ENCODE data around the gene ADGRF4.
"Not testable (repeated sequence)": the region's sequence is repeated elsewhere in the genome, so short reads cannot be mapped to it uniquely, and the experiment has no call there.

ADGRF4 gene

DNA sequence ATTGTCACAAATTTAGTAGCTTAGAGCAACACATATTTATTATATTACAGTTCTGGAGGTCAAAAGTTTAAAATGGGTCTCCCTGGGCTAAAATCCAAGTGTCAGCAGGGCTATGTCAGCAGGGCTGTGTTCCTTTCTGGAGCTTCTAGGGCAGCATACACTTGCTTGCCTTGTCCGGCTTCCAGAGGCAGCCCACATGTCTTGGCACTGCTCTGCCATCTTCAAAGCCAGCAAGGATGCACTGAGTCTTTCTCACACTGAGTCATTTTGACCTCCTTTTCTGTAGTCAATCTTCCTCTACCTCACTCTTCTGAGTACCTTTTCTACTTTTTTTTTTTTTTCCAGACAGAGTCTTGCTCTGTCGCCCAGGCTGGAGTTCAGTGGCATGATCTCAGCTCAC, 39.0 kb downstream of the ADGRF4 start:
- no peak for DNase-seq

DNA sequence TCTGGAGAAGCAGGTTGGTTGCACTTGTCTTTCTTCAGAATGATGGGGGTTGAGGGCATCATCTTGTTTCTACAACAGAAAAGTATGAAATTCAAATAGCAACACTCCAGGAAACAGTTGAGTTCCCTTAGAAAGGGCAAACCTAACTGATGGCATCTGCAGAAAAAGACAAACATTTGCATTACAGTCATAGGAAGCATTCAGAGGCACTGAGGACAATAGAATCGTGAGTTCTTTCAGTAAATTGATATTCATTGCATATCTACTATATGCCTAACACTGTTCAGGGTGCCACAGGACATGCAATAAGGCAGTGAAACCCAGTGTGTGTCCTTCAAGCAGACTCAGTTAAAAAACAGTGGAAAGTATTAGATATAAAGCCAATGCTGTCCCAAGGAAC, 42.3 kb downstream of the ADGRF4 start:
- no peak for DNase-seq

DNA sequence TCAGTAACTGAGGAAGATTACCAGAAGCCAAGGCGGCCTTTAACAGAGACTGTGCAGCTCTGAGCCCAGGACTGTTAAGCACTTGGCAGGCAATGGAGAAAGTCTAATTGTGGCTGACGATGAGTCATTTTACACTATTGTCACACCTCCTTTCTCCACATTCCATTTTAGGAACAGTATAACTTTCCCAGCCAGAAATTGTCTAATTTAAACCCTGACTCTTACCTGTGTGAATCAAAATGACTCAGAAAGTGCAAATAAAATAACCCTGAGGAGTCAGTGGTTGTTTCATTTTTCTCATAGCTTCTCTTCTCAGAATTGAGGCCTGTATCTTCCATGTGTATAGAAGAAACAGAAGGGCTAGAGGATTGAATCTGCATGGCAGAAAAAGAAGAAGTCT, 43.4 kb downstream of the ADGRF4 start:
- no peak for DNase-seq

DNA sequence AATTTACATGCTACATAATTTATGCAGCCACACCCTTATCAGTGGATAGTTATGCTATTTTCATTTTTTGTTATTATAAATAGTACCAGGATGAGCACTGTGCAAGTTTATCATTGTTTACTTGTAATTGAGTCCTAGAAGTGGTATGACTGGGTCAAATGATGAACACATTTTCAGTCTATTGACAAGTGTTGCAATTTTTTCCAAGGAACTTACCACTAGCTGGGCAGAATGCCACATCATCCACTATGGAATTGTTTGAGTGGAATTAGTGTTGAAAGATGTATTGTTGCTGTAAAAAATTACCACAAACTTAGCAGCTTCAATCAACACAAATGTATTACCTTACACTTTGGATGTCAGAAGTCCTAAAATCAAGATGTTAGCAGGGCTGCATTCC, 45.4 kb downstream of the ADGRF4 start:
- no peak for DNase-seq

DNA sequence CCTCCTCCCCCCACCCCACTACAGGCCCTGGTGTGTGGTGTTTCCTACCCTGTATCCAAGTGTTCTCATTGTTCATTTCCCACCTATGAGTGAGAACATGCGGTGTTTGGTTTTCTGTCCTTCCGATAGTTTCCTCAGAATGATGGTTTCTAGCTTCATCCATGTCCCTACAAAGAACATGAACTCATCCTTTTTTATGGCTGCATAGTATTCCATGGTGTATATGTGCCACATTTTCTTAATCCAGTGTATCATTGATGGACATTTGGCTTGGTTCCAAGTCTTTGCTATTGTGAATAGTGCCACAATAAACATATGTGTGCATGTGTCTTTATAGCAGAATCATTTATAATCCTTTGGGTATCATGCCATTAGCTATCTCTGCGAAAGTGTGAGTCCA, 46.9 kb downstream of the ADGRF4 start:
- DNase-seq: not testable (repeated sequence)

DNA sequence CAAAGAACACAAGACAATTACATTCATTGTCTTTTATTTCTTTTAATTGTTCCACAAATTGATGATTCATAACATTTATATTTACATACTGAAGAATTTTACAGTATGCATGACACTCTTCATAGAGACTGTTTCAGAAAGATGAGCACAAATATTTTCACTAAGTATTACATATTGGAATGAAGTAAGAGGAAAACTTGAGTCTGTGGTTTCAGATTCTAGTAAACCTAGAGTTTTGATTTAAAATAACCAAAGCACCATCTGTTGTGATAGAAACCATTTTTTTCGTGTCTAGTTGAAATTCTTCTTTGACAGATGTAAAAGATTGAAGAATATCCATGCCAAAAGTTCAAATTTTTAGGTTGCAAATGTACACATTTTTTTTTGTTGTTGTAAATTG, 51.4 kb downstream of the ADGRF4 start:
- DNase-seq: no peak

DNA sequence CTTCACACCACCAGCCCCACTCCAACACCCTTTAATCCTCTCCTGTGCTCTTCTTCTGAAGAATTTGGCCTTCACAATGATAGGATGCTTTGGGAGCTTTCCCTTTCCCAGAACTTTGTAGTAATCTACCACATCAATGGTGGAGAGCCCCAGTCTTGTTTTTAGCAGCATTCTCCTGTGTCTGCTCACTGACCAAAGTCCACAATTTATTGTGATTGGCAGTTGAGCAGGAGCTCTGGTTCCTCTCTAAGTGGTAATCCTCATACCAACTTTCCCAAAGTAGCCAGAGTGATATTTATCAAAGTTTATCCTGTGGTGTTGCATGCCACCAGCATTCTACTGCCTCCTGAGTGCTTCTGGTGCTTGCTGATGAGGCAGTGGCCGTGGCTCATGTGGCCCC, 54.4 kb downstream of the ADGRF4 start:
- no peak for DNase-seq

DNA sequence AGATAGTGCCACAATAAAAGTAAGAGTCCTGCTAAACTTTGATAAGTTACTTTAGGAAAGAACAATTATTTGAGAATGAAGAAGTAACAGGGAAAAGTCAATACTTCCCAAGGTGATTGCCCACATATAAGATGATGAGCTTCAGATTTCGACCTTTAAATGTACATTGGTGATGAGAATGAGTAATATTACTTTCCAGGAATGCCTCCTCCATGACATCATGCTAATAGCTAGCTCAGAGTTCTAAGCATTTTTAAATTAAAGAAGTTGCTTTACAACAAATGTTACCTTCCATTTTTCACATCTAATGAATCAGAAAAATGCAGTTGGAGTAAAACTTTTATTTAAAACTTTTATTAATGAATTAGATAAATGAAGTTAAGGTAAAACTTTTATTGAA, 61.0 kb downstream of the ADGRF4 start:
- DNase-seq: no peak

DNA sequence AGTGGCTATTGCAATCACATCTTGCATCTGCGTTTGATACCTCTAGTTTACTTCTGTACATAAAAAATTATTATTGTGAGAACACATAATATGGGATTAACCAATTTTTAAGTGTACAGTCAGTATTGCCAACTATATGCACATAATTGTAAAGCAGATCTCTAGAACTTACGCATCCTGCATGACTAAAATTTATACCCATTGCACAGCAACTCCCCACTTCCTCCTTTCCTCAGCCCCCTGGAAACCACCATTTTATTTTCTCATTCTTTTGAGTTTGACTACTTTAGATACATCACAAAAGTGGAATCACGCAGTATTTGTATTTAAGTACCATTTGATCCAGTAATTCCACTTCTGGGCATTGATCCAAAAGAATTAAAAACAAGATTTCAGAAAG, 64.1 kb downstream of the ADGRF4 start:
- DNase-seq: no peak

DNA sequence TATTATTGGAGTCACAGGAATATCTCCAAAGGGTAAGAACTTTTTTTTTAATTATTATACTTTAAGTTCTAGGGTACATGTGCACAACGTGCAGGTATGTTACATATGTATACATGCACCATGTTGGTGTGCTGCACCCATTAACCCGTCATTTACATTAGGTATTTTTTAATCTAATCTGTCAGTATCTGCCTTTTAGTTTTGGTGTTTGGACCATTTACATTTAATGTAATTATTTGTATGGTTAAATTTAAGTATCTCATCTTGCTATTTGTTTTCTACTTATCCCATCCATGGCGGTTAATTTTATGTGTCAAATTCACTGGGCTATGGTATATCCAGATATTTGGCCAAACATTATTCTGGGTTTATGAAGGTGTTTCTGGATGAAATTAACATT, 68.1 kb downstream of the ADGRF4 start:
- no peak for DNase-seq

DNA sequence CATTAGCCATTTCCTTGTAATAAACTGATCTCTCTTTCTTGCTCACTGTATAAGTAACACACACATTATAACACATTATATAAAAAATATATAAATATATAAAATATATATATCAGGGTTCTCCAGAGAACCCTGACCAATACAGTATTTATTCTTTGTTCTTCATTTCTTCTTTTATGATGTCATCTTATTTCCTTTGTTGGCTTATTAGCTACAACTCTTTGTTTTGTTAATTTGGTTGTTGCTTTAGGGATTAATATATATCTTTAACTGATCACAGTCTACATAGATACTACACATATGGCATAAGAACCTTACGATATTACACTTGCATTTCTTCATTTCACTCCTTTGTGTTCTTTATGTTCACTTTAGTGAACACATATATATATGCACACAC, 68.7 kb downstream of the ADGRF4 start:
- DNase-seq: no peak

DNA sequence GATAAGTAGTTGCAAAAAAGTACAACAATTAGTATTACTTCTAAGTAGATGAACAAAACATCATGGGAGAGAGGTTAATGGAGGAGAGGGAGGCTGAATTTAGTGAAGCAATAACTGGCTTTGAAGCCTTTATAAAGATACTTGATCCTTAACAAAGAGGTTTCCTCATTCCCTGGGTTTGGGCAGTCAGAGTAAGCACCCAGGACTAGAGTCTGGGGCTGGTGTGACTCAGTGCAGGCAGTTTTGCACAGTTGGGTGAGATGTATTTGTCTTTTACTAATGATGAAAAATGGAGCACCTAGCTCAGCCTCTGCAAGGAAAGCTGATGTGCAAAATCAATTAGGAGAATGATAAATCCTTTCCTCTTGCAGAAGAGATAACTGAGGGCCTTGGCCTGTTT, 71.6 kb downstream of the ADGRF4 start:
- DNase-seq: no peak

Measured in NCI-H2029 treated with DMSO at 0.1 percent for 48 hours (cell line).